ENCODE data around the gene LMBRD1.

Gene LMBRD1

DNA sequence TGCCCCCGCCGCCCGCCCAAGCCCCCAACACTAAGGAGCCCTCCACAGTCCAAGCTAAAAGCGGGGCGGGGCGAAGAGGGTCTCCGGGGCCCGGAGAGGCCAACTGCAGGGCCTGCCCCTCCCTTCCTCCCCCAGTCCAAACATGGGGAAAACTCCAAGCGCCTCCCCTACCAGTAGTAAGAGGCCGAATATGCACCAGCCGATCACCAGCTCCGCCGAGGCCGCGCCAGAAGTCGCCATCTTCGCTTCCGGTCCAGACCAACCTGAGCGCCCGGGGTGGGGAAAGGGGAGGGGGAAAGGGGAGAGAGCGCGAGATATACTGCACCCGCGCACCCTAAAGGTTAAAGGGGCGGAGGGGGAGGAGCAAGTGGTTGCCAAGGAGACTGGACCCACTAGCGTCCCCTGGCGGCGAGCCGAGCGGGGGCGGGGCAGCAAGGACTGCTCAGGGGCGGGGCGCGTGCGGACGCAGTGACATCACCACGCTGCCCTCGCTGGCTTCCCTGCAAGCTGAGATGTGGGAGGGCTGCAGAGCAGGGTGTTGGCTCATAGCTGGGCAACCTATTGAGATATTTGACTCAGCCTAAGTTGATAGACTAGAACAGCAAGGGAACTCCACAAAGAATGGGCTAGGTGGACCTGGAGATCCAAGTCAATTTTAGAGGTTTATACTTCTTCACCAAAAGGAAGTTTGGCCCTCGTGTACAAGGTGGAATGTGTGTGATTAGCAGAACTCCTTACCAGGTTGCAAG is at the start of gene LMBRD1:
LMBRD1 (minus strand) TSS at position 369 of the 749 bp plus-strand sequence; CDS start at position 240, 129 bp downstream.
- DNase-seq (ENCODE audit: extremely low spot score), result peak; percentile 95
- ChIA-PET POLR2A (interaction anchor here (1.3 kb wide), 1 partner anchor 15 kb away, joined by 5 read pairs; no protein-coding TSS in a partner anchor), CTCF (interaction anchor here (0.6 to 0.7 kb wide), 3 partner anchors 17 to 98 kb away, joined by 3 to 6 read pairs (median 3); no protein-coding TSS in a partner anchor)
- TF ChIP-seq FOXA1 (IDR thresholded peaks at IDR 0.05), result no peak
- peak; percentile 14; the same call in 1 of the 2 replicates for TF ChIP-seq HDGF (IDR thresholded peaks at IDR 0.05; ENCODE audit: borderline replicate concordance)
- TF ChIP-seq SP1 (IDR thresholded peaks at IDR 0.05), result peak; percentile 37; the same call in 1 of the 2 replicates
- TF ChIP-seq L3MBTL2 (conservative IDR thresholded peaks at IDR 0.05), result peak; percentile 60; the same call in 1 of the 2 replicates

DNA sequence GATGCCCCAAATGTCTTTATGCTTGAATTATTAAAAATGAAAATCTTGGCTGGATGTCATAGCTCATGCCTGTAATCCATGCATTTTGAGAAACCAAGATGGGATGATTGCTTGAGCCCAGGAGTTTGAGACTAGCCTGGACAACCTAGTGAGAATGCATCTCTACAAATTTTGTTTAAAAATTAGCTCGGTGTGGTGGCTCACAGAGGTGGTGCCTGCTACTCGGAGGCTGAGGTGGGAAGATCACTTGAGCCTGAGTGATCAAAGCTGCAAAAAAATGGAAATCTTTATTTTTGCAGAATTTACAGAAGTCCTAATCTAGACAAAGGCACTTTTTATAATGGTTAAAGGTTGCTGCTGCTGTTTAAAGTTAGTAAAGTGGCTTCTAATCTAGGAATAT is 49.5 kb upstream of the LMBRD1 start:
- ChIA-PET POLR2A (no interaction called here), CTCF (no interaction called here)
- TF ChIP-seq ARNT (IDR thresholded peaks at IDR 0.05) (no peak), FOXK2 (IDR thresholded peaks at IDR 0.05) (no peak), LEF1 (IDR thresholded peaks at IDR 0.05; ENCODE audit: borderline replicate concordance) (no peak), CTBP1 (IDR thresholded peaks at IDR 0.05; ENCODE audit: borderline replicate concordance) (no peak), TARDBP (IDR thresholded peaks at IDR 0.05) (no peak), NFRKB (IDR thresholded peaks at IDR 0.05) (no peak), FOXA1 (IDR thresholded peaks at IDR 0.05) (no peak), L3MBTL2 (conservative IDR thresholded peaks at IDR 0.05) (no peak), ZNF384 (IDR thresholded peaks at IDR 0.05) (no peak), SUZ12 (IDR thresholded peaks at IDR 0.05) (no peak), SP1 (IDR thresholded peaks at IDR 0.05) (no peak), ELF4 (IDR thresholded peaks at IDR 0.05) (no peak), FOXM1 (IDR thresholded peaks at IDR 0.05; ENCODE audit: borderline replicate concordance) (no peak), HDGF (IDR thresholded peaks at IDR 0.05; ENCODE audit: borderline replicate concordance) (no peak), BHLHE40 (IDR thresholded peaks at IDR 0.05; ENCODE audit: borderline replicate concordance) (no peak)
- TF ChIP-seq, protein P1, sequence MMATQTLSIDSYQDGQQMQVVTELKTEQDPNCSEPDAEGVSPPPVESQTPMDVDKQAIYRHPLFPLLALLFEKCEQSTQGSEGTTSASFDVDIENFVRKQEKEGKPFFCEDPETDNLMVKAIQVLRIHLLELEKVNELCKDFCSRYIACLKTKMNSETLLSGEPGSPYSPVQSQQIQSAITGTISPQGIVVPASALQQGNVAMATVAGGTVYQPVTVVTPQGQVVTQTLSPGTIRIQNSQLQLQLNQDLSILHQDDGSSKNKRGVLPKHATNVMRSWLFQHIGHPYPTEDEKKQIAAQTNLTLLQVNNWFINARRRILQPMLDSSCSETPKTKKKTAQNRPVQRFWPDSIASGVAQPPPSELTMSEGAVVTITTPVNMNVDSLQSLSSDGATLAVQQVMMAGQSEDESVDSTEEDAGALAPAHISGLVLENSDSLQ (IDR thresholded peaks at IDR 0.05), result no peak
- no peak for DNase-seq (ENCODE audit: extremely low spot score)

GRCh38 chr6:69843189-69843588 is 46.4 kb upstream of the LMBRD1 start:
- ChIA-PET POLR2A (no interaction called here), CTCF (no interaction called here)
- no peak for DNase-seq (ENCODE audit: extremely low spot score)
- TF ChIP-seq TARDBP (IDR thresholded peaks at IDR 0.05), result no peak
- TF ChIP-seq FOXM1 (IDR thresholded peaks at IDR 0.05; ENCODE audit: borderline replicate concordance), result no peak
- no peak for TF ChIP-seq HDGF (IDR thresholded peaks at IDR 0.05; ENCODE audit: borderline replicate concordance)
- TF ChIP-seq FOXA1 (IDR thresholded peaks at IDR 0.05), result no peak
- TF ChIP-seq BHLHE40 (IDR thresholded peaks at IDR 0.05; ENCODE audit: borderline replicate concordance), result no peak
- no peak for TF ChIP-seq LEF1 (IDR thresholded peaks at IDR 0.05; ENCODE audit: borderline replicate concordance)
- no peak for TF ChIP-seq ARNT (IDR thresholded peaks at IDR 0.05)

- ChIA-PET POLR2A (no interaction called here), CTCF (no interaction called here)
- TF ChIP-seq, protein P1 (IDR thresholded peaks at IDR 0.05), result no peak
- TF ChIP-seq LEF1 (IDR thresholded peaks at IDR 0.05; ENCODE audit: borderline replicate concordance) (no peak), HDGF (IDR thresholded peaks at IDR 0.05; ENCODE audit: borderline replicate concordance) (no peak), FOXM1 (IDR thresholded peaks at IDR 0.05; ENCODE audit: borderline replicate concordance) (no peak), BHLHE40 (IDR thresholded peaks at IDR 0.05; ENCODE audit: borderline replicate concordance) (no peak), ZNF384 (IDR thresholded peaks at IDR 0.05) (no peak), SP1 (IDR thresholded peaks at IDR 0.05) (no peak), ARNT (IDR thresholded peaks at IDR 0.05) (no peak), CTBP1 (IDR thresholded peaks at IDR 0.05; ENCODE audit: borderline replicate concordance) (no peak), ELF4 (IDR thresholded peaks at IDR 0.05) (no peak)
- DNase-seq (ENCODE audit: extremely low spot score), result no peak
Observed at GRCh38 chr6:69841862-69842261, 45.1 kb upstream of the LMBRD1 start.

GRCh38 chr6:69835414-69836179 is 38.8 kb upstream of the LMBRD1 start:
- POLR2A ChIA-PET, result no interaction called here
- TF ChIP-seq BHLHE40 (IDR thresholded peaks at IDR 0.05; ENCODE audit: borderline replicate concordance) (no peak), ARNT (IDR thresholded peaks at IDR 0.05) (no peak), TARDBP (IDR thresholded peaks at IDR 0.05) (no peak), CTBP1 (IDR thresholded peaks at IDR 0.05; ENCODE audit: borderline replicate concordance) (no peak), ELF4 (IDR thresholded peaks at IDR 0.05) (no peak), NFRKB (IDR thresholded peaks at IDR 0.05) (no peak), HDGF (IDR thresholded peaks at IDR 0.05; ENCODE audit: borderline replicate concordance) (no peak), LEF1 (IDR thresholded peaks at IDR 0.05; ENCODE audit: borderline replicate concordance) (no peak)
- TF ChIP-seq, protein P1 (IDR thresholded peaks at IDR 0.05), result no peak
- CTCF ChIA-PET, result interaction anchor here (1.0 to 1.4 kb wide), 2 partner anchors 25 to 331 kb away, joined by 3 to 5 read pairs; no protein-coding TSS in a partner anchor
- peak; percentile 46 for DNase-seq (ENCODE audit: extremely low spot score)

DNA sequence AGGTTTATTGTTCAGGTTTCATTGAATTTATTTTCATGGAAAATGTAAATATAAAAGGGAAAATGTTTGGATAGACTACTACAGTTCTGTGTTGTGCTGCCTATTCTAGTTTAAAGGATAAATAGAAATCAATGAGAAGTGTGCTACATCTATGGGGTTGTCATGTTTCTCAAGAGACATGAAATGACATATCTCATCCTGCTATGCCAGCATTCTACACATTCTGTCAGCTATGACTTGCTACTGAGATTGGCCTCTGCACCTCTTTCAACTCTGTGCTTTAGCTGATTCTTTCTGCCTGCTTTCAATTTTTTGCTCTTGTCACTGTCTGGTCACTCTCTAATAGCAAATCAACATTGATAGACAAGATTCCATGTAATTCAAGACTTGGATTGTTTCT is 35.7 kb upstream of the LMBRD1 start:
- TF ChIP-seq SP1 (IDR thresholded peaks at IDR 0.05) (no peak), ZNF384 (IDR thresholded peaks at IDR 0.05) (no peak), FOXK2 (IDR thresholded peaks at IDR 0.05) (no peak), FOXM1 (IDR thresholded peaks at IDR 0.05; ENCODE audit: borderline replicate concordance) (no peak), NFRKB (IDR thresholded peaks at IDR 0.05) (no peak), BHLHE40 (IDR thresholded peaks at IDR 0.05; ENCODE audit: borderline replicate concordance) (no peak), SUZ12 (IDR thresholded peaks at IDR 0.05) (no peak), TARDBP (IDR thresholded peaks at IDR 0.05) (no peak), ARNT (IDR thresholded peaks at IDR 0.05) (no peak), LEF1 (IDR thresholded peaks at IDR 0.05; ENCODE audit: borderline replicate concordance) (no peak), FOXA1 (IDR thresholded peaks at IDR 0.05) (no peak), ELF4 (IDR thresholded peaks at IDR 0.05) (no peak), CTBP1 (IDR thresholded peaks at IDR 0.05; ENCODE audit: borderline replicate concordance) (no peak), L3MBTL2 (conservative IDR thresholded peaks at IDR 0.05) (no peak), HDGF (IDR thresholded peaks at IDR 0.05; ENCODE audit: borderline replicate concordance) (no peak)
- TF ChIP-seq, protein P1 (IDR thresholded peaks at IDR 0.05), result no peak
- POLR2A ChIA-PET, result no interaction called here
- no peak for DNase-seq (ENCODE audit: extremely low spot score)
- CTCF ChIA-PET, result no interaction called here
